Testis (tissue), 2 donors: ENCODE results near the gene MPZL2.

ENCODE experiments used
- CTCF ChIP-seq, 3 experiments: fragments of 450-650 bp in 2 of 3; fragments of 200-600 bp in 1 of 3; sonication (generic) in 1 of 3; IDR thresholded peaks; one replicate each; pipeline ENCODE4 v1.5.1; 2016 to 2019; ENCODE audit warnings: antibody characterized with exemption in 3 of 3, mild to moderate bottlenecking in 2 of 3, moderate library complexity in 1 of 3
- POLR2A ChIP-seq: fragments of 450-650 bp; IDR thresholded peaks from one replicate; pipeline ENCODE4 v1.6.1; 2017; ENCODE audit warnings: antibody characterized with exemption, mild to moderate bottlenecking, moderate library complexity

GRCh38 chr11:118311518-118311917 is 47.4 kb upstream of the MPZL2 start:
- TF ChIP-seq CTCF (IDR thresholded peaks at IDR 0.05): no peak
- TF ChIP-seq POLR2A: no peak
